T-cell (primary cell): ENCODE measurements around the gene CACNA1A. TPM values are rescaled to one million over a fixed set of nuclear protein-coding genes. Genes with fewer than 3 reads are reported as not detected.
"Not testable (repeated sequence)": the region's sequence is repeated elsewhere in the genome, so short reads cannot be mapped to it uniquely, and the experiment has no call there.

Experiments
- ATAC-seq, 4 experiments: fragments of 200-7000 bp in 3 of 4; fragments of 150-1000 bp in 1 of 4; cut with Tn5 transposase; replicated peaks in 1 of 4; 1 replicate in 3 of 4; 2 replicates in 1 of 4; pipeline ENCODE4 v1.10.0; 2021; ENCODE audit warnings: moderate library complexity in 3 of 4, mild to moderate bottlenecking in 2 of 4, moderate number of reproducible peaks in 1 of 4
- CTCF ChIA-PET, 2 donors: fragments of 300-600 bp; sonication (Branson Sonifier 250); formaldehyde crosslinking; loops; one replicate each; lab custom pipeline; 2022; ENCODE audit warnings: antibody characterized with exemption in 2 of 2; lab: Charles Lee
- POLR2A ChIA-PET, 2 donors: fragments of 300-600 bp; sonication (Branson Sonifier 250); formaldehyde crosslinking; loops; one replicate each; lab custom pipeline; 2022; ENCODE audit warnings: antibody characterized with exemption in 2 of 2; lab: Charles Lee
- DNase-seq, 35 experiments: peaks; one replicate each; pipeline versions ENCODE4 v3.0.0 to v3.0.0-alpha.2; 2013 to 2023
- H3K27ac ChIP-seq: one replicate; pipeline ENCODE4 v1.5.1; 2013; ENCODE audit warnings: low read length
- H3K27me3 ChIP-seq, 2 experiments: replicated peaks in 1 of 2; 1 replicate in 1 of 2; 2 replicates in 1 of 2; pipeline versions ENCODE4 v1.6.1 to v1.7.0; 2013; ENCODE audit warnings: low read length in 1 of 2, mixed read lengths in 1 of 2; ENCODE audit not compliant: control insufficient read depth in 2 of 2, insufficient read depth in 2 of 2; ENCODE audit errors: extremely low read depth in 1 of 2
- H3K36me3 ChIP-seq, 2 donors: 1 replicate in 1 of 2; 2 replicates in 1 of 2; pipeline versions ENCODE4 v1.6.1 to v1.7.0; 2013; ENCODE audit warnings: low read length in 1 of 2; ENCODE audit not compliant: control insufficient read depth in 2 of 2, insufficient read depth in 1 of 2; ENCODE audit errors: extremely low read depth in 1 of 2
- H3K4me1 ChIP-seq, 2 experiments: 1 replicate in 1 of 2; 2 replicates in 1 of 2; pipeline versions ENCODE4 v1.6.1 to v1.7.0; 2013; ENCODE audit warnings: low read length in 2 of 2, mixed read lengths in 1 of 2; ENCODE audit not compliant: insufficient read depth in 2 of 2, control insufficient read depth in 1 of 2; ENCODE audit errors: extremely low read depth in 1 of 2
- H3K4me3 ChIP-seq, 2 donors: 1 replicate in 1 of 2; 2 replicates in 1 of 2; pipeline versions ENCODE4 v1.5.1 to v1.7.0; 2013; ENCODE audit warnings: mild to moderate bottlenecking in 2 of 2, low read length in 1 of 2, moderate library complexity in 1 of 2; ENCODE audit not compliant: control insufficient read depth in 1 of 2; ENCODE audit errors: extremely low read depth in 1 of 2
- H3K9me3 ChIP-seq: 2 replicates; pipeline ENCODE4 v1.7.0; 2013
- H3K27ac Mint-ChIP-seq, 2 donors: one replicate each; pipeline ENCODE4 v1.8.0; 2020 to 2021; ENCODE audit warnings: mild to moderate bottlenecking in 2 of 2, mixed read lengths in 2 of 2
- H3K27me3 Mint-ChIP-seq, 2 donors: one replicate each; pipeline ENCODE4 v1.8.0; 2021 to 2022; ENCODE audit warnings: mixed read lengths in 2 of 2
- H3K36me3 Mint-ChIP-seq: one replicate; pipeline ENCODE4 v1.8.0; 2021; ENCODE audit warnings: mixed read lengths
- H3K4me1 Mint-ChIP-seq, 3 donors: one replicate each; pipeline ENCODE4 v1.8.0; 2020 to 2022; ENCODE audit warnings: mixed read lengths in 3 of 3, mild to moderate bottlenecking in 1 of 3
- H3K4me3 Mint-ChIP-seq, 3 donors: one replicate each; pipeline ENCODE4 v1.8.0; 2020 to 2022; ENCODE audit warnings: mild to moderate bottlenecking in 3 of 3, mixed read lengths in 3 of 3, moderate library complexity in 3 of 3
- H3K9me3 Mint-ChIP-seq, 3 donors: one replicate each; pipeline ENCODE4 v1.8.0; 2020 to 2022; ENCODE audit warnings: mixed read lengths in 3 of 3
- WGBS: methylation state at CpG from one replicate; pipeline ENCODE4 v1.1.5; 2013; ENCODE audit warnings: missing lambda C conversion rate; ENCODE audit not compliant: insufficient coverage; 5-methylcytosine and 5-hydroxymethylcytosine counted together
- total RNA-seq, 35 experiments: library from RNA in 6 of 35; stranded (reverse) in 6 of 35; fragments of 120-200 nt in 1 of 35; gene quantifications; one replicate each; pipeline versions ENCODE4 v1.2.1 to v1.2.4 and lab custom pipeline; 2013 to 2026

CACNA1A gene
- total RNA-seq, 5 donors from 2014 or later (not counting 1 experiment from before 2014, with no cell fraction given) = 0.33 to 0.89 (median 0.51) TPM

GRCh38 chr19:13189600-13189999 lies 316.7 kb downstream of the CACNA1A start:
- no peaks in the 10 kb centered on the region for H3K36me3 ChIP-seq
- H3K27ac ChIP-seq = no peak overlapping the region
- ChIA-PET POLR2A (no interaction called here), CTCF (interaction anchor here in 1 of 2 donors (0.5 kb wide), 1 partner anchor 87 kb away, joined by 5 read pairs; no protein-coding TSS in a partner anchor)
- H3K36me3 Mint-ChIP-seq = no peaks in the 10 kb centered on the region
- H3K4me1 ChIP-seq = peaks cover 6 to 55% of the 10 kb centered on the region in 2 experiments
- peaks cover 30 to 43% (median 31%) of the 10 kb centered on the region in 3 donors for H3K4me1 Mint-ChIP-seq
- no peaks in the 10 kb centered on the region for H3K27me3 Mint-ChIP-seq
- H3K9me3 Mint-ChIP-seq = no peaks in the 10 kb centered on the region
- H3K9me3 ChIP-seq = no peaks in the 10 kb centered on the region
- H3K4me3 Mint-ChIP-seq = peak overlapping the region in 1 of 3 donors; percentile 16
- ATAC-seq = no peak
- no peak overlapping the region for H3K4me3 ChIP-seq
- no CpG with 5 or more reads among the region's 4 CpGs for WGBS
- no peak for DNase-seq
- no peaks in the 10 kb centered on the region for H3K27me3 ChIP-seq
- H3K27ac Mint-ChIP-seq = peak overlapping the region in 1 of 2 donors; percentile 58

DNA sequence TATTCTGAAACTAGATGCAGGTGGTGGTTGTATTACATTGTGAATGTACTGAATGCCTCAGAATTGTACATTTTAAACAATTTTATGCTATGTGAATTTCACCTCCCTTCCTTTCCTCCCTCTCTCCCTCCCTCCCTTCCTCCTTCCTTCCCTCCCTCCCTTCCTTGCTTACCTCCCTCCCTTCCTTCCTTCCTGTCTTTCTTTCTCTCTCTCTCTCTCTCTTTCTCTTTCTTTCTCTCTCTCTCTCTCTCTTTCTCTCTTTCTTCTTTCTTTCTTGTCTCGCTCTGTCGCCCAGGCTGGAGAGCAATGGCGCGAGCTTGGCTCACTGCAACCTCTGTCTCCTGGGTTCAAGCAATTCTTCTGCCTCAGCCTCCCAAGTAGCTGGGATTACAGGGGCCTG lies 318.9 kb downstream of the CACNA1A start:
- no peaks in the 10 kb centered on the region for H3K9me3 ChIP-seq
- WGBS = no CpG with 5 or more reads among the region's 4 CpGs
- ChIA-PET CTCF (interaction anchor here (0.7 to 1.2 kb wide), 2 partner anchors 18 to 78 kb away, joined by 3 to 6 read pairs; no protein-coding TSS in a partner anchor), POLR2A (no interaction called here)
- H3K4me3 ChIP-seq = no peak overlapping the region
- no peaks in the 10 kb centered on the region for H3K36me3 ChIP-seq
- Mint-ChIP-seq H3K4me1 (peaks cover 21 to 32% (median 26%) of the 10 kb centered on the region in 3 donors), H3K27me3 (no peaks in the 10 kb centered on the region), H3K4me3 (no peak overlapping the region), H3K36me3 (no peaks in the 10 kb centered on the region), H3K27ac (peak overlapping the region; percentile 71 to 82), H3K9me3 (no peaks in the 10 kb centered on the region)
- H3K27ac ChIP-seq = no peak overlapping the region
- ATAC-seq = no peak
- H3K4me1 ChIP-seq = peaks cover 6 to 40% of the 10 kb centered on the region in 2 experiments
- no peak for DNase-seq
- no peaks in the 10 kb centered on the region for H3K27me3 ChIP-seq

GRCh38 chr19:13186688-13187087 lies 319.6 kb downstream of the CACNA1A start:
- peaks cover 27 to 38% (median 34%) of the 10 kb centered on the region in 3 donors for H3K4me1 Mint-ChIP-seq
- not testable (repeated sequence) for ATAC-seq, H3K9me3 ChIP-seq, DNase-seq, H3K27ac Mint-ChIP-seq, H3K4me3 ChIP-seq, H3K27ac ChIP-seq, H3K27me3 Mint-ChIP-seq, H3K36me3 ChIP-seq, H3K9me3 Mint-ChIP-seq, H3K27me3 ChIP-seq, H3K4me3 Mint-ChIP-seq, H3K36me3 Mint-ChIP-seq
- CTCF ChIA-PET = interaction anchor here (0.6 to 1.2 kb wide), 3 partner anchors 18 to 69 kb away, joined by 3 to 12 read pairs (median 3); no protein-coding TSS in a partner anchor
- WGBS = 97% methylated on average over 36 of the region's 38 CpGs
- POLR2A ChIA-PET = interaction anchor here in 1 of 2 donors (0.7 kb wide), 1 partner anchor 19 kb away, joined by 3 read pairs; no protein-coding TSS in a partner anchor
- peaks cover 6 to 46% of the 10 kb centered on the region in 2 experiments for H3K4me1 ChIP-seq

DNA sequence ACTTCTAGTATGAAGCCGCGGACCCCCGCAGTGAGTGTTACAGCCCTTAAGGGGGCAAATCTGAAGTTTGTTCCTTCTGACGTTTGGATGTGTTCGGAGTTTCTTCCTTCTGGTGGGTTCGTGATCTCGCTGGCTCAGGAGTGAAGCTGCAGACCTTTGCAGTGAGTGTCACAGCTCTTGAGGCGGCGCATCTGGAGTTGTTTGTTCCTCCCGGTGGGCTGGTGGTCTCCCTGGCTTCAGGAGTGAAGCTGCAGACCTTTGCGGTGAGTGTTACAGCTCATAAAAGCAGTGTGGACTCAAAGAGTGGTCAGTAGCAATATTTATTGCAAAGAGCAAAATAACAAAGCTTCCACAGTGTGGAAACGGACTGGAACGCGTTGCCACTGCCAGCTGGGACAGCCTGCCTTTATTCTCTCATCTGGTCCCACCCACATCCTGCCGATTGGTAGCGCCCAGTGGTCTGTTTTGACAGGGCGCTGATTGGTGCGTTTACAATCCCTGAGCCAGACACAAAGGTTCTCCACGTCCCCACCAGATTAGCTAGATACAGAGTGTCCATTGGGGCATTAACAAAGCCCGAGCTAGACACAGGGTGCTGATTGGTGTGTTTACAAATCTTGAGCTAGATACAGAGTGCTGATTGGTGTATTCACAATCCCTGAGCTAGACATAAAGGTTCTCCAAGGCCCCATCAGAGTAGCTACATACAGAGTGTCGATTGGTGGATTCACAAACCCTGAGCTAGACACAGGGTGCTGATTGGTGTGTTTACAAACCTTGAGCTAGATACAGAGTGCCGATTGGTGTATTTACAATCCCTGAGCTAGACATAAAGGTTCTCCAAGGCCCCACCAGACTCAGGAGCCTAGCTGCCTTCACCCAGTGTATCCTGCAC lies 320.3 kb downstream of the CACNA1A start:
- not testable (repeated sequence) for H3K27me3 Mint-ChIP-seq, H3K9me3 ChIP-seq, ATAC-seq, H3K27ac Mint-ChIP-seq, H3K4me3 Mint-ChIP-seq, H3K9me3 Mint-ChIP-seq, H3K36me3 ChIP-seq, DNase-seq, H3K27me3 ChIP-seq, H3K4me3 ChIP-seq, H3K27ac ChIP-seq, H3K36me3 Mint-ChIP-seq
- POLR2A ChIA-PET = interaction anchor here in 1 of 2 donors (0.7 kb wide), 1 partner anchor 18 kb away, joined by 3 read pairs; no protein-coding TSS in a partner anchor
- peaks cover 30 to 36% (median 34%) of the 10 kb centered on the region in 3 donors for H3K4me1 Mint-ChIP-seq
- CTCF ChIA-PET = interaction anchor here (0.6 to 1.0 kb wide), 3 partner anchors 18 to 70 kb away, joined by 3 to 12 read pairs (median 3); no protein-coding TSS in a partner anchor
- peaks cover 11 to 46% of the 10 kb centered on the region in 2 experiments for H3K4me1 ChIP-seq
- WGBS = 96% methylated on average over 13 of the region's 22 CpGs

GRCh38 chr19:13184926-13185325 lies 321.4 kb downstream of the CACNA1A start:
- DNase-seq, H3K9me3 ChIP-seq, H3K27me3 Mint-ChIP-seq, POLR2A ChIA-PET, H3K27ac Mint-ChIP-seq, H3K36me3 Mint-ChIP-seq, H3K27me3 ChIP-seq, H3K9me3 Mint-ChIP-seq, H3K27ac ChIP-seq, ATAC-seq, H3K4me3 Mint-ChIP-seq, H3K4me3 ChIP-seq, H3K36me3 ChIP-seq: not testable (repeated sequence)
- CTCF ChIA-PET = interaction anchor here in 1 of 2 donors (0.6 kb wide), 2 partner anchors 10 to 58 kb away, joined by 3 to 4 read pairs; no protein-coding TSS in a partner anchor
- H3K4me1 ChIP-seq = peaks cover 15 to 52% of the 10 kb centered on the region in 2 experiments
- WGBS = 94% methylated on average over 15 of the region's 23 CpGs
- peaks cover 40 to 46% (median 41%) of the 10 kb centered on the region in 3 donors for H3K4me1 Mint-ChIP-seq

DNA sequence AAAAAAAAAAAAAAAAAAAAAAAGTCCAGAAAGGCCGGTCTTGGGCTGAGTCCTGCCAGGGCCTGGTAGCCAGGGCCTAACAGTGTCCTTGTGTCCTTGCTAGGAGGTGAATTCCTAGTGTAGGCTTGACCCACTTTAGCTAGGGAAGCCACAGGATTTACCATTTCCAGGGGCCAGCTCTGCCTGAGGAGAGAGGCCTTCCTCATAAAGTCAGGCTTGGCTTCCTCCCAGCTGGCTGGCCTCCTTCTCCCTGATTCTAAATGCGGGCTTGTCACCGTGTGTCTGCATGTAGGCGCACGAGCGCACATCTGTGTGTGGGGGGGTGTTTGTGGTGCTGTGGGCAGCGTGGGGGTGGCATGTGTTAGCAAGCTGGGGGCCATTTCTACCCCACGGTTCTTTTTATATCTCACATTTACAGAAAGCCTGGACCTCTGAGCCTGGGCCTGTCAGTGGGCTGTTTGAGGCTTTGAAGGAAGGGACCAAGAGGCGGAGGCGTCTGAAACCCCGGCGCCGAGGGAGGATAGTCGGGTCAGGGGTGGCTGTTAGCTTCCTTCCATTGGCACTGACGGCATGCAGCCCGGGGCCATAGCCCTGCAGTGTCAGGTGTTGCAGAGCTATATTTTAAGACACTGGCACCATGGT lies 324.4 kb downstream of the CACNA1A start:
- Histone ChIP-seq H3K36me3 (no peaks in the 10 kb centered on the region), H3K9me3 (no peaks in the 10 kb centered on the region), H3K4me1 (peaks cover 11 to 45% of the 10 kb centered on the region in 2 experiments), H3K4me3 (peak overlapping the region in 1 of 2 donors; percentile 5), H3K27ac (peak overlapping the region; percentile 53), H3K27me3 (no peaks in the 10 kb centered on the region)
- ATAC-seq (peak; percentile 40 to 75 (median 71)), DNase-seq (peak in 27 of 35 experiments; percentile 15 to 58 (median 36))
- peak overlapping the region; percentile 77 to 91 for H3K27ac Mint-ChIP-seq
- H3K4me1 Mint-ChIP-seq = peaks cover 30 to 33% (median 31%) of the 10 kb centered on the region in 3 donors
- H3K27me3 Mint-ChIP-seq = no peaks in the 10 kb centered on the region
- POLR2A ChIA-PET = no interaction called here
- no CpG with 5 or more reads among the region's 16 CpGs for WGBS
- CTCF ChIA-PET = interaction anchor here in 1 of 2 donors (0.5 to 0.6 kb wide), 3 partner anchors 14 to 1592 kb away, joined by 3 to 5 read pairs (median 3); no protein-coding TSS in a partner anchor
- no peaks in the 10 kb centered on the region for H3K9me3 Mint-ChIP-seq
- H3K4me3 Mint-ChIP-seq = peak overlapping the region in 2 of 3 donors; percentile 57 to 66
- no peaks in the 10 kb centered on the region for H3K36me3 Mint-ChIP-seq
